Measurements from ENCODE around the gene NTHL1.
A peak's percentile ranks its signal among the peaks of the same experiment; 100 is the strongest.

The NTHL1 gene

DNA sequence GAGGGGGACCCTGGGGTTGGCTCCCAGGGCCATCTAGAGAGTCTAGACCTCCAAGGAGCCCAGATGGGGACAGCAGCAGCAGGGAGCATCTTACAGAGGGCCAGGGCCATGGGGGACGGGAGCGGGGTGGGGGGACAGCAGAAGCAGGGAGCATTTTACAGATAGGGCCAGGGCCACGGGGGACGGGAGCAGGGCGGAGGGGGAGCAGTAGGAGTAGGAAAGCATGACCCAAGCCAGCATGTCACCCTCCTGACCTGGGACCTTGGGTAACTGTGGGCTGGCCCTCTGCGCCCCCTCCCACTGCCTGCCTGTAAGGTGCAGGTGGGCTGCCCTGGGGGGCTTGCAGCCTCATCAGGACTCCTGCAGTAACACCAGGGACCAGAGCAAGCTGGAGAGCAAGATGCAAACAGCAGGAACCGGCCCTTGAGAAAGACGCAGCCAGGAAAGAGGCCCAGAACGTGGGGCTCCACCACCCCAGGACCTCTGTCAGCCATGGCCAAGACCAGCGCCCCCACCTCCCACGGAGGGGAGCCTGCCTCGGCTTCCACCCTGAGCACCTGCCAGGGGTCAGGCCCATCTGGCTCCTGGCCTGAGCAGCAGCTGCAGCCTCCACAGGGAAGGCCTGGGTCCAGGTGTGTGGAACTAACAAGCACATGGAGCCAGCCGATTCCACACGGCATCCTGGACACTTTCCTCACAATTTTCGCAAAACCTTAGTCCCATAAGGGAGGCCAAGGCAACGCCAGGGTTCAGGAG lies 40.4 kb downstream of the NTHL1 start:
- DNase-seq, result no peak

GRCh38 chr16:2006317-2006716 lies 41.3 kb downstream of the NTHL1 start:
- no peak for DNase-seq

- DNase-seq, result peak; percentile 47
Observed at GRCh38 chr16:2005646-2006045, 42.0 kb downstream of the NTHL1 start.

DNA sequence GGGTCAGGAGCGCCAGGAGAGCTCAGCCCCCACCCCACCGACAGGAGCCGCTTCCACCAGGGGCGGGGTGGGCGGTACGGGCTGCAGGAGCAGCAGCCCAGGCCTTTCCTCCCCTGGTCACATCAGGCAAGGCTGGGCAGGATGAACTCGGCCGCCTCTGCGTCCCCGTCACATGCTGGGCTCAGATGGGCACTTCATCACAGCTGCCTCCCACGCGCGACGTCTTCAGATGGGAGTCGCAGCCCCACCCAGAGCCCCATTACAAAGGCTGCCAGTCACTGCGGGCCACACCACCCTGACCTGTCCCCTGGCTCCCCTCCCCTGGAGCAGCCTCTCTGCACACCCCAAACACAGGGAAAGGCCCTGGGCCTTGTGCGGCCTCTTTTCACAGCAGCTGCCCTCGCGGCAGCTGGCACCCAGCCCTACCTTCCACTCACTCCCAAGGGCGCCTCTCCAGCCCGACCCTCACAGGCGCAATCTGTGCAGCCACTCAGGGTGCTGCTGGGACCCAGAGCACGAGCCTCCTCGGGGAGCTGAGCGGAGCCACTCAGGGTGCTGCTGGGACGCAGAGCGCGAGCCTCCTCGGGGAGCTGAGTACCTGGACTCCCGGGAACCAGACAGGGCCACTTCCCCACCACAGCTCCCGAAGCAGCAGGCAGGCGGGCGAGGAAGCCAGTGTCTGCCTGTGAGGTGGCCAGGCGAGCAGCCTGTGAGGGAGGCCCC lies 42.7 kb downstream of the NTHL1 start:
- DNase-seq, result peak; percentile 58

DNA sequence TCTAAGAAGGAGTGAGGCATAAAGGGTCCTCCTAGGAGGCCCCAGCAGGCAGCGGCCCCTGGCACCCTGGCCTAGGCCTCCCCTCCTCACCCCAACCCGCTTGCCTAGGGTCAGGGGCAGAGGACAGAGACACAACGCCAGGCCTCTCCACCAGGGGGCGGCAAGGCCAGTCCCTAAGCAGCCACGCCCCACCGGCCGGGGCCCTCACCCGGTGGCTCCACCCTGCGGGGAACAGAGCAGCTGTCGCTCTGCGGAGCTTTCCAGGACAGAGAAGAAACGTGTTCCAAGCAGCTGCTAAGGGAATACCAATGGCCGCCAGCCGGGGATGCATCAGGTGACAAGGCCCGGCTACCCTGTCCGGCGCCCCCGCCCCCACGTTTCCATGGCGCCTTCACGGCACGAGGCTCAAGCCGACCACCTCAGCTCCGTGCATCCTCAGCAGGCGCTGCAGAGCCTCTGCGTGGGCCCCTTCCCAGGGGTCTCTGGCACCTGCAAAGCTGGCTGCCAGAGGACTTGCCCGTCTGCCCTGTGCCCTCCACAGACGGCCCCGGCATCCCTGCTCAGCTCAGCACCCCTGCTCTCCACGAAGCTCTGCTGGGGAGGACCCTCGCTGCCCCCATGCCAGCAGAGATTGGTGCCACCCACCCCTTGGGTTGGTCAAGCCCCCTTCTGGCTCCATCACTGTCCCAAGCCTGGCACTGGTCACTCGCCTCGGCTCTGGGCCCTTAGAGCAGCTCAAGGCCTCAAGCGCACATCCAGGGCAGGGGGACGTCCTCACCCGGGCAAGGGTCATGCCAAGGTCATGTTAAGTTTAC lies 43.6 kb downstream of the NTHL1 start:
- peak; percentile 99 for DNase-seq

DNA sequence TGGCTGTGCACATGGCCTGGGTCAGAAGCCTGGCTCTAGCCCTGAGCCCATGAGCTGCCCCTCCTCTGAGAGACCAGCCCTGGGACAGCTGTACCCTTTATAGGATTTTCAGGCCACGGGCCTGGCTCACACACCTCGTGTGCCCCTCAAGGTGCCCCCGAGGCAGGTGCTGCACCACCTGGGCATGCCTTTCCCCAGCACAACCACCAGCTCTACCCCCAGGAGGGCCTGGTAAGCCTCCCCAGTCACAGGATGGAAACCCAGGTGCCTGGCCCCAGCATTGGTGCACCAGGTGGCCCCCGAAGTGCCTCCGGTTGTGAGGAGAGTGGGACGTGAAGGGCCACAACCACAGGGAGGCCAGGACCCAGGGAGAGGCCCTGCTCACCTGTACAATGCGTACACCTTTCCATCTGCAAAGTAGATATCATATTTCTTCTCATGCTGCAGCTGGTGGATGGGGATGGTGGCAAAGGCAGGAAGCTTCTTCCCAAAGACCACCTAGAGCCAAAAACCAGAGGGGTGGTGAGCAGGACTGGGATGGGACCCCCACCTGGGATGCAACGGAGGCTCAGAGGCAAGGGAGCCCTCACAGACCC lies 44.3 kb downstream of the NTHL1 start:
- DNase-seq, result no peak

GRCh38 chr16:2002406-2003230 lies 45.0 kb downstream of the NTHL1 start:
- DNase-seq, result no peak

GRCh38 chr16:2001456-2002355 lies 45.9 kb downstream of the NTHL1 start:
- no peak for DNase-seq

DNA sequence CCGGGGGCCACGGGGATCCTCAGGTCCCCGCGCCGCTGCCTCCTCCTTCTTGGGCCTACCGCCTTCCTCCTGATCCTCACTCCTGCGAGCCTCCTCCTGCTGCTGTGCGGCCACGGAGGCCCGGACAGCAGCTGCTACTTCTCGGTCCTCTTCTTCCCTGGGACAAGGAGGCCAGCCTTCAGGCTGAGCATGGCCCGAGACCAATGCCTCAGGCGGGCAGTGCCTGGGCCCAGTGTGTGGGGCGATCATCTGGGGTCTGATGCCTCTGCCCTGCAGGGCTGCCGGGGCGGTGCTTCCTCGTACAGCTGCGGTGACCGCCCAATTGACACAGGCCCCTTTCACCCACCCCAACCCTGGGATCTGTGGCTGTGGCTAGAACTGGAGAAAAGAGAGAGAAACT lies 46.6 kb downstream of the NTHL1 start:
- DNase-seq, result no peak

GRCh38 chr16:1999866-2000514 lies 47.6 kb downstream of the NTHL1 start:
- no peak for DNase-seq

GRCh38 chr16:1998852-1999801 lies 48.5 kb downstream of the NTHL1 start:
- DNase-seq, result no peak

- no peak for DNase-seq
Observed at GRCh38 chr16:1998360-1998835, 49.2 kb downstream of the NTHL1 start.

DNA sequence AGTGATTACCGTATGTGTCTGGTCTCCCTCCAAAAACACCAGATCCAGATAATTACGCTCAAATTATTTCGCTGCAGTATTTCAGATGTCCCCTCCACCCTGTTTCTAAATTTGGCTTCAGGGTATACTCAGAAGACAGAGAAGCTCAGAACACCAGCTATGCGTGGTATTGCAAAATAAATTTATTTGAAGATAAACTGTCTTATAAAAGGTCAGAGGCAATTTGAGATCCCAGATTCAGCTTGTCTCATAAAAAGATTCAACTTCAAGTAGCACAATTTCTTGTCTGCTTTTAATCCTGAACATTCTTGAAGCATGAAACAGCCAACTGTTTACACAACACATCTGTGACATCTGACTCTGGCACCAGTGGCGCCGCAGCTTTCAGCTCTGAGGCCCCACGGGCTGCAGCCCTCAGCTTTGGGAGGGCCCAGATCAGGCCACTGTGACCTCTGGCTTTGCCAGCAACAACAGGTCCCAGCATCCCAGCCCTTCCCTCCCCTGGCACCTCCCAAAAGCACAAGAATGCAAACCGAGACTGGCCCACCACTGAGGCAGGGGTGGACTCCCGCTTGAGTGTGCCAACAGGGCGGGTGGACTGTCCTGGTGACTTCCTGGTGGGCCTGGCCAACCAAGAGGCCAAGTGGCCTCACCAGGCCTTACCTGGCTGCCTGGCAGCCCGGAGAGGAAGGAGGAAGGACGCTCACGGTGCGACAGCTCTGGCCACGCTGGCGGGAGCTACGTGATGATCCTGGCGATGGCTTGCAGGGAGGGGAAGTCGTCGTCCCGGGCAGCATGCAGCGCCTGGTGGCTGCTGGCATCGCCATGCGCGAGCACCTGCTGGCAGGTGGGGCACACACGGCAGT lies 49.9 kb downstream of the NTHL1 start:
- DNase-seq, result no peak

DNA sequence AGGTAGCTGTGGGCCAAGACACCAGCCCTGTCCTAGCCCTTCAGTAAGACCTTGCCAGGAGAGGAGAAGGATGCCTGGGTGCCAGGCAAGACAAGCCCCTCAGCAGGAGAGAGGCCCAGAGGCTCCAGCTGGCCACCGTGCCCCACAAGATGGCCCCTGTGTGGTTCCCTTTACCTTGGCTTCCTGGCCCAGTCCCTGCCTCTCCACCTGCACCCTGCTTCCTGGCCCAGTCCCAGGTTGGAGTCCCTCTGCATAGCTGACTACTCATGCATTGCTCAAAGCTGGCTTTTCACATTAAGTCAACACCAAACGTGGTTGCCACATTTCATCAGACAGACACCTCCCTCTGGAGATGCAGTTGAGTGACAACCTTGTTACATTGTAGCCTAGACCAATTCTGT lies 53.9 kb downstream of the NTHL1 start:
- DNase-seq, result no peak

DNA sequence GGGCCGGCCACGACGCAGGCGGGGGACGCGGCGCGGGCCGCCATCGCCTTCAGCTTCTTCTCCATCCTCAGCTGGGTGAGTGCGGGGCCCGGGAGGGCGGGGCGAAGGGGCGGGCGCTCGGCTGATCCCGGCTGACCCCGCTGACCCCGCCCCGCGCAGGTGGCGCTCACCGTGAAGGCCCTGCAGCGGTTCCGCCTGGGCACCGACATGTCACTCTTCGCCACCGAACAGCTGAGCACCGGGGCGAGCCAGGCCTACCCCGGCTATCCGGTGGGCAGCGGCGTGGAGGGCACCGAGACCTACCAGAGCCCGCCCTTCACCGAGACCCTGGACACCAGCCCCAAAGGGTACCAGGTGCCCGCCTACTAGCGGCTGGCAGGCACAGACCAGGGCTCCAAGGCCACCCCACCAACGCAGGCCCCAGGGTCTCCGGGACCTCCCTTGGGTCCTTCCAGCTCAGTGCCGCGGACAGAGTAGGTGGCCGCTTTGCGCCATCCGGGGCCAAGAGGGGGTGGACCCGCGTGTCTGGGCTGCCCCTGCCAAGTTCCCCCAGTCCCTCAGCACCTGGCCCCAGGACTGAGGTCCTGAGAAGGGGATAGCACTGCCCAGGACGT lies 54.8 kb downstream of the NTHL1 start:
- DNase-seq, result no peak

- peak; percentile 87 for DNase-seq
Observed at GRCh38 chr16:1991948-1992703, 55.5 kb downstream of the NTHL1 start.

GRCh38 chr16:1991588-1991947 lies 56.1 kb downstream of the NTHL1 start:
- no peak for DNase-seq

Data from NCI-H82 (cell line).